ENCODE results near the gene C2orf74. TPM values are rescaled to one million over a fixed set of nuclear protein-coding genes. Genes with fewer than 3 reads are reported as not detected.
"Not testable (repeated sequence)": the region's sequence is repeated elsewhere in the genome, so short reads cannot be mapped to it uniquely, and the experiment has no call there.

The C2orf74 gene
- total RNA-seq, 6 experiments from 2014 or later = 10.2 to 12.0 (median 10.6) TPM

DNA sequence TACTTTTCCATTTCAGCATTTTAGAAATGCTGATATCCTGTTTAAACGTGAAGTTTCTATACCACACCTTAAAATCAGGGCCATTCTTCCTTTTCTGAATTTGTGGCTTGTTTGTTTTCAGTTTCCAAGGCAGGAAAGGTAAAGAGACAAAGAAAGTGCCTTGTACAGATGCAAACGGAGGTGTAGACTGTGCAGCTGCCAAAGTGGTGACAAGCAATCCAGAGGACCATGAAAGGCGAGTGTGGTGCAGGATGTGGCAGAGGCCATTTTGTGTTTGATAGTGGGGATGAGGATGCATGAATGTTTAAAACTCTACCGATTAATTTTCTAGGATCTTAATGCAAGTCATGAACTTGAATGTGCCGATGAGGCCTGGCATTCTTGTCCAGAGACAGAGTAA, 733 bp downstream of the C2orf74 start:
- Histone ChIP-seq H3K27ac (no peak overlapping the region), H3K27me3 (no peaks in the 10 kb centered on the region), H3K4me1 (no peaks in the 10 kb centered on the region), H3K36me3 (peaks cover 0 to 30% (median 0%) of the 10 kb centered on the region in 4 donors), H3K9me3 (no peaks in the 10 kb centered on the region), H3K4me3 (no peak overlapping the region)
- TF ChIP-seq POLR2A (IDR thresholded peaks at IDR 0.05) = no peak
- TF ChIP-seq, protein P1, sequence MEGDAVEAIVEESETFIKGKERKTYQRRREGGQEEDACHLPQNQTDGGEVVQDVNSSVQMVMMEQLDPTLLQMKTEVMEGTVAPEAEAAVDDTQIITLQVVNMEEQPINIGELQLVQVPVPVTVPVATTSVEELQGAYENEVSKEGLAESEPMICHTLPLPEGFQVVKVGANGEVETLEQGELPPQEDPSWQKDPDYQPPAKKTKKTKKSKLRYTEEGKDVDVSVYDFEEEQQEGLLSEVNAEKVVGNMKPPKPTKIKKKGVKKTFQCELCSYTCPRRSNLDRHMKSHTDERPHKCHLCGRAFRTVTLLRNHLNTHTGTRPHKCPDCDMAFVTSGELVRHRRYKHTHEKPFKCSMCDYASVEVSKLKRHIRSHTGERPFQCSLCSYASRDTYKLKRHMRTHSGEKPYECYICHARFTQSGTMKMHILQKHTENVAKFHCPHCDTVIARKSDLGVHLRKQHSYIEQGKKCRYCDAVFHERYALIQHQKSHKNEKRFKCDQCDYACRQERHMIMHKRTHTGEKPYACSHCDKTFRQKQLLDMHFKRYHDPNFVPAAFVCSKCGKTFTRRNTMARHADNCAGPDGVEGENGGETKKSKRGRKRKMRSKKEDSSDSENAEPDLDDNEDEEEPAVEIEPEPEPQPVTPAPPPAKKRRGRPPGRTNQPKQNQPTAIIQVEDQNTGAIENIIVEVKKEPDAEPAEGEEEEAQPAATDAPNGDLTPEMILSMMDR (IDR thresholded peaks at IDR 0.05) = no peak
- no peak for ATAC-seq
- WGBS (ENCODE audit: insufficient coverage, low coverage, low lambda C conversion rate, missing lambda C conversion rate) = 78% methylated on average over 5 of the region's 5 CpGs
- intact Hi-C loops (cut with DNase I) = no loop called here
- no peak for DNase-seq

DNA sequence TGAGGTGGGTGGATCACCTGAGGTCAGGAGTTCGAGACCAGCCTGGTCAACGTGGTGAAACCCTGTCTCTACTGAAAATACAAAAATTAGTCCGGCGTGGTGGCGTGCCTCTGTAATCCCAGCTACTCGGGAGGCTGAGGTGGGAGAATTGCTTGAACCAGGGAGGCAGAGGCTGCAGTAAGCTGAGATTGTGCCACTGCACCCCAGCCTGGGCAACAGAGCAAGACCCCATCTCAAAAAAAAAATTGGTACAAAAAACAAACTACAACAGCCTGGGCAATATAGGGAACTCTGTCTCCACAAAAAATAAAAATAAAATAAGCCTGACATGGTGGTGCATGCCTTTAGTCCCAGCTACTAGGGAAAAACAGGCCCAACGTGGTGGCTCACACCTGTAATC, 3.1 kb downstream of the C2orf74 start:
- DNase-seq; H3K9me3 ChIP-seq; H3K4me3 ChIP-seq; H3K27ac ChIP-seq; H3K4me1 ChIP-seq; H3K27me3 ChIP-seq; intact Hi-C loops (cut with DNase I); ATAC-seq: not testable (repeated sequence)
- peaks cover 0 to 30% (median 0%) of the 10 kb centered on the region in 4 donors for H3K36me3 ChIP-seq
- 95% methylated on average over 6 of the region's 7 CpGs for WGBS (ENCODE audit: insufficient coverage, low coverage, low lambda C conversion rate, missing lambda C conversion rate)

DNA sequence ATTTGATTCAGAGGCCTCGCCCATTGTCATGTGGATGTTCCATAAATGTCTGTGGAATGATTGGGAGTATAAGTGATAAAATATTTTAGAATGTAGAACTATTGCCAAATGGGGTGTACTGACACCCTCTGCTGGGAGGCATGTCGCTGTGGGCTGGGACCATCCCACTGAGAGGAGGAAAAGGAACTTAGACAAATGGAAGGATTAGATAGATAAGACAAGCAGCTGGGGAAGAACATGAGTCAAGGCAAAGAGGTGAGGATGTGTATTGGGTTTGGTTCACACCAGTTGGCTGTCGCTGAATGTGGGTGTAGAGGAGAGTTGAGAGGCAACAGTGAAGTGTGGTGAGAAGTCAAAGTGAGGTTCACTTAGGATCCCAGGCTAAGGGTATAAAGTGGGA, 4.0 kb downstream of the C2orf74 start:
- Histone ChIP-seq H3K27me3 (no peaks in the 10 kb centered on the region), H3K4me3 (no peak overlapping the region), H3K27ac (no peak overlapping the region), H3K4me1 (no peaks in the 10 kb centered on the region), H3K9me3 (no peaks in the 10 kb centered on the region), H3K36me3 (peaks cover 0 to 30% (median 0%) of the 10 kb centered on the region in 4 donors)
- no peak for DNase-seq
- 84% methylated on average over 3 of the region's 3 CpGs for WGBS (ENCODE audit: insufficient coverage, low coverage, low lambda C conversion rate, missing lambda C conversion rate)
- no peak for TF ChIP-seq POLR2A (IDR thresholded peaks at IDR 0.05)
- TF ChIP-seq, protein P1 (IDR thresholded peaks at IDR 0.05) = no peak
- intact Hi-C loops (cut with DNase I) = no loop called here
- ATAC-seq = no peak

DNA sequence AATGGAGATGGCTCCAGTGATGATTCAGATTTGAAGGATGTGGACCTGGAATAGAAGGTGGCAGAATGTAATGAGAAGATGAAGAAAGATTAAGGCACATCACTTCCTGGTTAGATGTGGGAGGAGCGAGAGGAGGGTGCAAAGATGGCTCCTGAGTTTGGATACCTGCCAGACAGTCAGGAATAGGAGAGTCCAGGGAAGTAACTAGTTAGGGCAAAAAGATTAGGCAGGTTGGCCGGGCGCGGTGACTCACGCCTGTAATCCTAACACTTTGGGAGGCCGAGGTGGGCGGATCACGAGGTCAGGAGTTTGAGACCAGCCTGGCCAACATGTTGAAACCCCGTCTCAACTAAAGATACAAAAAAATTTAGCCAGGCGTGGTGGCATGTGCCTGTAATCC, 5.6 kb downstream of the C2orf74 start:
- ATAC-seq (no peak), DNase-seq (no peak)
- no peaks in the 10 kb centered on the region for H3K27me3 ChIP-seq
- no peak overlapping the region for H3K27ac ChIP-seq
- TF ChIP-seq, protein P1 (IDR thresholded peaks at IDR 0.05) = no peak
- TF ChIP-seq POLR2A (IDR thresholded peaks at IDR 0.05) = no peak
- H3K4me3 ChIP-seq = no peak overlapping the region
- 100% methylated on average over 2 of the region's 10 CpGs for WGBS (ENCODE audit: insufficient coverage, low coverage, low lambda C conversion rate, missing lambda C conversion rate)
- peaks cover 0 to 30% (median 0%) of the 10 kb centered on the region in 4 donors for H3K36me3 ChIP-seq
- no peaks in the 10 kb centered on the region for H3K9me3 ChIP-seq
- no peaks in the 10 kb centered on the region for H3K4me1 ChIP-seq
- intact Hi-C loops (cut with DNase I) = no loop called here

DNA sequence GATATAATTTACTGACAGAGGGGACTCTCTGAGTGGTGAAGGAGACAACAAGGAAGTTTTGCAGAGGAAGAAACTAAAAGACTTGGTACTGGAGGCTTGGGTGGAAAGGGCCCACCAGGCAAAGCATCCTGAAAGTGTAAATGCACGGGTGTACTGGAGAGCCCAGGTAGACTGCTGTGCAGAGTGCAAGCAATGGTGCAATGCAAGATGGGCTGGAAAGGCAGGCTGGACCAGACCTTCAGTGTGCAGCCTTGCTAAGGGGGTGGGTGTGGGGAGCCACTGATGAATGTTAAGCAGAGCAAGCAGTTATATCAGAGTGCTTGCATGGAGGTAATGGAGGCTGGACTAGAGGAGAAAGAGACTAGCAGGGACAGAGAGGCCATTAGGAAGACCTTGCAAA, 10.7 kb downstream of the C2orf74 start:
- WGBS (ENCODE audit: insufficient coverage, low coverage, low lambda C conversion rate, missing lambda C conversion rate) = 69% methylated on average over 1 of the region's 1 CpG
- no peak for ATAC-seq
- TF ChIP-seq, protein P1 (IDR thresholded peaks at IDR 0.05) = no peak
- no peak for TF ChIP-seq POLR2A (IDR thresholded peaks at IDR 0.05)

More for the DNA sequence above, 10.7 kb downstream of the C2orf74 start:
- Histone ChIP-seq H3K27ac (no peak overlapping the region), H3K9me3 (no peaks in the 10 kb centered on the region), H3K4me3 (no peak overlapping the region), H3K27me3 (no peaks in the 10 kb centered on the region), H3K4me1 (peaks cover 0 to 9% (median 0%) of the 10 kb centered on the region in 4 donors), H3K36me3 (no peaks in the 10 kb centered on the region)
- DNase-seq = no peak
- intact Hi-C loops (cut with DNase I) = no loop called here
